Amniotic epithelial cell (primary cell): ENCODE measurements around the gene ITGB1.
"Not testable (repeated sequence)": the region's sequence is repeated elsewhere in the genome, so short reads cannot be mapped to it uniquely, and the experiment has no call there.

Experiments
- DNase-seq: peaks from one replicate; pipeline ENCODE4 v3.0.0-alpha.2; 2010; ENCODE audit warnings: low read depth

ITGB1 gene

GRCh38 chr10:32937911-32938424 lies 20.1 kb downstream of the ITGB1 start:
- DNase-seq = peak; percentile 53

- no peak for DNase-seq
Observed at GRCh38 chr10:32932225-32932729, 25.8 kb downstream of the ITGB1 start.

- DNase-seq = no peak
Observed at GRCh38 chr10:32931593-32931992, 26.4 kb downstream of the ITGB1 start.

- no peak for DNase-seq
Observed at GRCh38 chr10:32930036-32930435, 28.0 kb downstream of the ITGB1 start.

GRCh38 chr10:32929634-32930033 lies 28.4 kb downstream of the ITGB1 start:
- DNase-seq = peak; percentile 50

- no peak for DNase-seq
Observed at GRCh38 chr10:32927750-32928149, 30.3 kb downstream of the ITGB1 start.

- no peak for DNase-seq
Observed at GRCh38 chr10:32923849-32924248, 34.2 kb downstream of the ITGB1 start.

GRCh38 chr10:32923134-32923533 lies 34.9 kb downstream of the ITGB1 start:
- no peak for DNase-seq

- DNase-seq = no peak
Observed at GRCh38 chr10:32922170-32922569, 35.9 kb downstream of the ITGB1 start.

GRCh38 chr10:32917817-32918216 lies 40.2 kb downstream of the ITGB1 start:
- DNase-seq = not testable (repeated sequence)

GRCh38 chr10:32911285-32912016 lies 46.6 kb downstream of the ITGB1 start:
- no peak for DNase-seq

- DNase-seq = not testable (repeated sequence)
Observed at GRCh38 chr10:32909970-32910369, 48.1 kb downstream of the ITGB1 start.

- DNase-seq = no peak
Observed at GRCh38 chr10:32909456-32909855, 48.6 kb downstream of the ITGB1 start.

GRCh38 chr10:32906595-32906994 lies 51.4 kb downstream of the ITGB1 start:
- DNase-seq = no peak

- peak; percentile 47 for DNase-seq
Observed at GRCh38 chr10:32905466-32905865, 52.6 kb downstream of the ITGB1 start.

- DNase-seq = no peak
Observed at GRCh38 chr10:32901815-32902214, 56.2 kb downstream of the ITGB1 start.

- DNase-seq = not testable (repeated sequence)
Observed at GRCh38 chr10:32895200-32895968, 62.6 kb downstream of the ITGB1 start.

- no peak for DNase-seq
Observed at GRCh38 chr10:32893916-32894664, 63.9 kb downstream of the ITGB1 start.

GRCh38 chr10:32893434-32893833 lies 64.6 kb downstream of the ITGB1 start:
- no peak for DNase-seq

- no peak for DNase-seq
Observed at GRCh38 chr10:32891261-32891660, 66.8 kb downstream of the ITGB1 start.

- DNase-seq = no peak
Observed at GRCh38 chr10:32890444-32890843, 67.6 kb downstream of the ITGB1 start.

- DNase-seq = no peak
Observed at GRCh38 chr10:32889631-32890212, 68.3 kb downstream of the ITGB1 start.
